Gastrocnemius medialis (tissue), 4 donors: ENCODE data around the gene MEF2D. TPM values are rescaled to one million over a fixed set of nuclear protein-coding genes. Genes with fewer than 3 reads are reported as not detected.
A peak's percentile ranks its signal among the peaks of the same experiment; 100 is the strongest.

Experiments used
- ATAC-seq, 2 donors: fragments of 150-250 bp; one replicate each; pipeline ENCODE4 v1.9.1; 2016
- DNase-seq, 2 donors: peaks; one replicate each; pipeline ENCODE4 v3.0.0-alpha.2; 2019
- H3K27ac ChIP-seq, 4 donors: fragments of 200-600 bp; sonication (generic); 1 replicate in 1 of 4; 2 replicates in 3 of 4; pipeline ENCODE4 v1.5.1; 2016 to 2018; ENCODE audit warnings: mild to moderate bottlenecking in 2 of 4, moderate library complexity in 1 of 4
- H3K27me3 ChIP-seq, 3 donors: fragments of 200-600 bp; sonication (generic) in 2 of 3; 1 replicate in 1 of 3; 2 replicates in 2 of 3; pipeline versions ENCODE4 v1.5.1 to v1.6.0; 2016 to 2019; ENCODE audit warnings: mild to moderate bottlenecking in 1 of 3, moderate library complexity in 1 of 3
- H3K36me3 ChIP-seq, 2 donors: fragments of 200-600 bp; sonication (generic) in 1 of 2; one replicate each; pipeline ENCODE4 v1.5.1; 2017 to 2018
- H3K4me1 ChIP-seq, 2 donors: fragments of 200-600 bp; sonication (generic) in 1 of 2; one replicate each; pipeline ENCODE4 v1.5.1; 2016 to 2017; ENCODE audit warnings: mild to moderate bottlenecking in 2 of 2
- H3K4me3 ChIP-seq, 4 donors: fragments of 200-600 bp; sonication (generic) in 3 of 4; 1 replicate in 1 of 4; 2 replicates in 3 of 4; pipeline ENCODE4 v1.5.1; 2016 to 2019; ENCODE audit warnings: mild to moderate bottlenecking in 2 of 4
- H3K9me3 ChIP-seq, 3 donors: fragments of 200-600 bp; sonication (generic) in 2 of 3; 1 replicate in 1 of 3; 2 replicates in 2 of 3; pipeline ENCODE4 v1.5.1; 2016 to 2019
- POLR2A ChIP-seq, 2 donors: fragments of 450-650 bp; IDR thresholded peaks; one replicate each; pipeline ENCODE4 v1.6.1; 2017; ENCODE audit warnings: antibody characterized with exemption in 2 of 2, mild to moderate bottlenecking in 2 of 2, moderate library complexity in 2 of 2
- in situ Hi-C, 4 donors: fragments of 200-750 bp; cut with MboI; loops; one replicate each; pipeline versions ENCODE4 v1.15.0 to v1.8.0; 2017; ENCODE audit warnings: low sequenced_read_pairs in 4 of 4
- intact Hi-C: fragments of 100-400 bp; cut with DNase I; formaldehyde crosslinking; loops from one replicate; pipeline ENCODE4 v1.15.1; 2023; ENCODE audit warnings: low total_unique reads
- total RNA-seq, 4 donors: library from RNA; depleted of rRNA; stranded (reverse); fragments of >200 nt; gene quantifications; one replicate each; pipeline versions ENCODE4 v1.1.0 to v1.2.3, GENCODE V29; 2016
- TF ChIP-seq, protein P1 (sequence below), 5 experiments: fragments of 450-650 bp in 3 of 5; fragments of 200-600 bp in 2 of 5; sonication (generic) in 2 of 5; IDR thresholded peaks in 4 of 5; conservative IDR thresholded peaks in 1 of 5; 1 replicate in 4 of 5; 2 replicates in 1 of 5; pipeline ENCODE4 v1.5.1; 2016 to 2019; ENCODE audit warnings: antibody characterized with exemption in 5 of 5, mild to moderate bottlenecking in 3 of 5, moderate library complexity in 3 of 5

The MEF2D gene
- 100 to 1,000 TPM; 129 to 260 (median 168) TPM for total RNA-seq

- intact Hi-C loops (loop anchor here (1.0 to 5.0 kb wide), 2 partner anchors 43 to 162 kb away; no protein-coding TSS in a partner anchor), in situ Hi-C loops (no loop called here)
- peaks cover 66 to 67% of the 10 kb centered on the region in 2 donors for H3K4me1 ChIP-seq
- H3K9me3 ChIP-seq = no peaks in the 10 kb centered on the region
- no peaks in the 10 kb centered on the region for H3K27me3 ChIP-seq
- peak within 1 kb of the TSS; percentile 96 to 99 (median 98) for H3K27ac ChIP-seq
- TF ChIP-seq, protein P1, sequence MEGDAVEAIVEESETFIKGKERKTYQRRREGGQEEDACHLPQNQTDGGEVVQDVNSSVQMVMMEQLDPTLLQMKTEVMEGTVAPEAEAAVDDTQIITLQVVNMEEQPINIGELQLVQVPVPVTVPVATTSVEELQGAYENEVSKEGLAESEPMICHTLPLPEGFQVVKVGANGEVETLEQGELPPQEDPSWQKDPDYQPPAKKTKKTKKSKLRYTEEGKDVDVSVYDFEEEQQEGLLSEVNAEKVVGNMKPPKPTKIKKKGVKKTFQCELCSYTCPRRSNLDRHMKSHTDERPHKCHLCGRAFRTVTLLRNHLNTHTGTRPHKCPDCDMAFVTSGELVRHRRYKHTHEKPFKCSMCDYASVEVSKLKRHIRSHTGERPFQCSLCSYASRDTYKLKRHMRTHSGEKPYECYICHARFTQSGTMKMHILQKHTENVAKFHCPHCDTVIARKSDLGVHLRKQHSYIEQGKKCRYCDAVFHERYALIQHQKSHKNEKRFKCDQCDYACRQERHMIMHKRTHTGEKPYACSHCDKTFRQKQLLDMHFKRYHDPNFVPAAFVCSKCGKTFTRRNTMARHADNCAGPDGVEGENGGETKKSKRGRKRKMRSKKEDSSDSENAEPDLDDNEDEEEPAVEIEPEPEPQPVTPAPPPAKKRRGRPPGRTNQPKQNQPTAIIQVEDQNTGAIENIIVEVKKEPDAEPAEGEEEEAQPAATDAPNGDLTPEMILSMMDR (IDR thresholded peaks at IDR 0.05 in 4 of 5, conservative IDR thresholded peaks at IDR 0.05 in 1 of 5) = no peak
- TF ChIP-seq POLR2A (IDR thresholded peaks at IDR 0.05) = peak in 1 of 2 donors; percentile 94
- DNase-seq (no peak), ATAC-seq (no peak)
- no peaks in the 10 kb centered on the region for H3K36me3 ChIP-seq
- H3K4me3 ChIP-seq = peak within 1 kb of the TSS; percentile 89 to 96 (median 93)
Observed at GRCh38 chr1:156500543-156500792, at the start of gene MEF2D. TSS of gene MEF2D (minus strand) at chr1:156500775. CDS start at chr1:156483292, 17,483 bp downstream.

- Histone ChIP-seq H3K36me3 (no peaks in the 10 kb centered on the region), H3K27me3 (no peaks in the 10 kb centered on the region), H3K4me1 (no peaks in the 10 kb centered on the region), H3K9me3 (no peaks in the 10 kb centered on the region), H3K4me3 (no peak overlapping the region), H3K27ac (no peak overlapping the region)
- in situ Hi-C loops = no loop called here
- TF ChIP-seq, protein P1 (IDR thresholded peaks at IDR 0.05 in 4 of 5, conservative IDR thresholded peaks at IDR 0.05 in 1 of 5) = no peak
- no peak for TF ChIP-seq POLR2A (IDR thresholded peaks at IDR 0.05)
- DNase-seq = peak in 1 of 2 donors; percentile 10
- ATAC-seq = no peak
- intact Hi-C loops = no loop called here
Observed at GRCh38 chr1:156550346-156550745, 49.8 kb upstream of the MEF2D start.

GRCh38 chr1:156549831-156550230, 49.3 kb upstream of the MEF2D start:
- Histone ChIP-seq H3K9me3 (no peaks in the 10 kb centered on the region), H3K36me3 (no peaks in the 10 kb centered on the region), H3K4me1 (no peaks in the 10 kb centered on the region), H3K27ac (no peak overlapping the region), H3K4me3 (no peak overlapping the region), H3K27me3 (no peaks in the 10 kb centered on the region)
- in situ Hi-C loops = no loop called here
- intact Hi-C loops = loop anchor here (10.0 kb wide), 1 partner anchor 165 kb away; no protein-coding TSS in a partner anchor
- ATAC-seq (no peak), DNase-seq (peak in 1 of 2 donors; percentile 3)
- TF ChIP-seq, protein P1 (IDR thresholded peaks at IDR 0.05 in 4 of 5, conservative IDR thresholded peaks at IDR 0.05 in 1 of 5) = no peak
- TF ChIP-seq POLR2A (IDR thresholded peaks at IDR 0.05) = no peak

GRCh38 chr1:156549390-156549789, 48.8 kb upstream of the MEF2D start:
- in situ Hi-C loops = no loop called here
- H3K27ac ChIP-seq = no peak overlapping the region
- ATAC-seq = no peak
- TF ChIP-seq, protein P1 (IDR thresholded peaks at IDR 0.05 in 4 of 5, conservative IDR thresholded peaks at IDR 0.05 in 1 of 5) = no peak
- no peak for TF ChIP-seq POLR2A (IDR thresholded peaks at IDR 0.05)
- no peaks in the 10 kb centered on the region for H3K36me3 ChIP-seq
- intact Hi-C loops = loop anchor here (10.0 kb wide), 1 partner anchor 165 kb away; no protein-coding TSS in a partner anchor
- no peaks in the 10 kb centered on the region for H3K27me3 ChIP-seq
- H3K9me3 ChIP-seq = no peaks in the 10 kb centered on the region
- H3K4me3 ChIP-seq = no peak overlapping the region
- no peaks in the 10 kb centered on the region for H3K4me1 ChIP-seq
- peak in 1 of 2 donors; percentile 5 for DNase-seq

DNA sequence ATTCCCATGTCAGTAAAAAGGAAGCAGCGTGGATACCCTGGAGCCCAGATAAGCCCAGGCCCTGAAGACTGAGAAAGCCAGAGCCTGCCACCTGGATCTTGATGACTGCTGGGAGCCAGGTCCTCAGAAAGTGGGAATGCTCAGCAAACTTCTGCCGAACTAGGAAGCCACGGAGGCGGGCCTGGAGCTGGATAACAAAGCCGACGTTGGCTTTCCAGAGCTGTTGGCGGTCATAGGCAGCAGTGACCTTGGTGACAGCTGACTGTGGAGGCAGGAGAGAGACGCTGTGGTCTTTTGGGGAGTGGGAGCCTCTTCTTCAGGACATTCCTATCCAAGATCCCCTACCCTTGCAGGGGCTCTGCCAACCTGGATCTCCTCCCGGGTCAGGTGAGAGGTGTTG, 47.4 kb upstream of the MEF2D start:
- in situ Hi-C loops (no loop called here), intact Hi-C loops (loop anchor here (10.0 kb wide), 1 partner anchor 163 kb away; no protein-coding TSS in a partner anchor)
- Histone ChIP-seq H3K27me3 (no peaks in the 10 kb centered on the region), H3K4me3 (no peak overlapping the region), H3K9me3 (no peaks in the 10 kb centered on the region), H3K4me1 (no peaks in the 10 kb centered on the region), H3K36me3 (no peaks in the 10 kb centered on the region), H3K27ac (no peak overlapping the region)
- DNase-seq (peak in 1 of 2 donors; percentile 7), ATAC-seq (no peak)
- TF ChIP-seq, protein P1 (IDR thresholded peaks at IDR 0.05 in 4 of 5, conservative IDR thresholded peaks at IDR 0.05 in 1 of 5) = no peak
